Mesenchymal stem cell (in vitro differentiated cells and primary cell): Measurements from ENCODE around the gene TMEM178B.

Source experiments
- DNase-seq: peaks from one replicate; pipeline ENCODE4 v3.0.0-alpha.2; 2013
- H2AFZ ChIP-seq: one replicate; pipeline ENCODE4 v1.6.1; 2013; ENCODE audit warnings: low read depth, mild to moderate bottlenecking, control low read depth, inconsistent platforms, low read length, moderate library complexity
- H2AK5ac ChIP-seq: 2 replicates; pipeline ENCODE4 v1.6.1; 2013; ENCODE audit warnings: low read length, moderate library complexity, mild to moderate bottlenecking, inconsistent platforms; ENCODE audit not compliant: severe bottlenecking
- H2BK120ac ChIP-seq: one replicate; pipeline ENCODE4 v1.6.1; 2013; ENCODE audit warnings: low read depth, mild to moderate bottlenecking, inconsistent platforms, low read length, moderate library complexity
- H2BK12ac ChIP-seq, 2 experiments: one replicate each; pipeline ENCODE4 v1.6.1; 2013; ENCODE audit warnings: inconsistent platforms in 2 of 2, low read length in 2 of 2, mild to moderate bottlenecking in 2 of 2, moderate library complexity in 2 of 2, control low read depth in 1 of 2
- H2BK15ac ChIP-seq: one replicate; pipeline ENCODE4 v1.6.1; 2013; ENCODE audit warnings: mild to moderate bottlenecking, low read depth, inconsistent platforms; ENCODE audit not compliant: poor library complexity, severe bottlenecking
- H2BK5ac ChIP-seq: 2 replicates; pipeline ENCODE4 v1.6.1; 2013; ENCODE audit warnings: low read depth, mild to moderate bottlenecking, low read length, control low read depth, inconsistent platforms; ENCODE audit not compliant: poor library complexity, severe bottlenecking
- H3K14ac ChIP-seq, 2 experiments: one replicate each; pipeline ENCODE4 v1.6.1; 2013; ENCODE audit warnings: inconsistent platforms in 2 of 2, low read length in 2 of 2, control low read depth in 1 of 2, mild to moderate bottlenecking in 1 of 2, moderate library complexity in 1 of 2
- H3K18ac ChIP-seq, 2 experiments: one replicate each; pipeline ENCODE4 v1.6.1; 2013; ENCODE audit warnings: inconsistent platforms in 2 of 2, low read length in 2 of 2, control low read depth in 1 of 2, low read depth in 1 of 2, mild to moderate bottlenecking in 1 of 2
- H3K23ac ChIP-seq, 2 experiments: one replicate each; pipeline ENCODE4 v1.6.1; 2013; ENCODE audit warnings: inconsistent platforms in 2 of 2, low read length in 2 of 2, mild to moderate bottlenecking in 2 of 2, moderate library complexity in 2 of 2, control low read depth in 1 of 2
- H3K27ac ChIP-seq: 2 replicates; pipeline ENCODE4 v1.5.1; 2013; ENCODE audit warnings: mild to moderate bottlenecking, moderate library complexity, low read length, control low read depth, inconsistent platforms; ENCODE audit not compliant: poor library complexity, severe bottlenecking
- H3K27me3 ChIP-seq, 2 experiments: 2 replicates each; pipeline versions ENCODE4 v1.6.1 to v1.7.0; 2013; ENCODE audit warnings: low read length in 2 of 2, mild to moderate bottlenecking in 2 of 2, moderate library complexity in 2 of 2, control low read depth in 1 of 2, inconsistent platforms in 1 of 2; ENCODE audit not compliant: control insufficient read depth in 1 of 2, insufficient read depth in 1 of 2
- H3K36me3 ChIP-seq, 2 experiments: 2 replicates each; pipeline versions ENCODE4 v1.6.1 to v1.7.0; 2013; ENCODE audit warnings: low read length in 2 of 2, control low read depth in 1 of 2, inconsistent platforms in 1 of 2, low read depth in 1 of 2, mild to moderate bottlenecking in 1 of 2; ENCODE audit not compliant: insufficient read depth in 2 of 2, control insufficient read depth in 1 of 2
- H3K4ac ChIP-seq, 2 experiments: one replicate each; pipeline ENCODE4 v1.6.1; 2013; ENCODE audit warnings: inconsistent platforms in 2 of 2, low read length in 2 of 2, mild to moderate bottlenecking in 2 of 2, moderate library complexity in 2 of 2, control low read depth in 1 of 2, low read depth in 1 of 2
- H3K4me1 ChIP-seq: 2 replicates; pipeline ENCODE4 v1.6.1; 2013; ENCODE audit warnings: low read depth, low read length, control low read depth; ENCODE audit not compliant: control insufficient read depth, insufficient read depth
- H3K4me2 ChIP-seq: 2 replicates; pipeline ENCODE4 v1.6.1; 2013; ENCODE audit warnings: low read length, mild to moderate bottlenecking, inconsistent platforms; ENCODE audit not compliant: poor library complexity, severe bottlenecking
- H3K4me3 ChIP-seq, 2 experiments: 2 replicates each; pipeline versions ENCODE4 v1.5.1 to v1.7.0; 2013; ENCODE audit warnings: low read length in 2 of 2, mild to moderate bottlenecking in 2 of 2, control low read depth in 1 of 2, low read depth in 1 of 2; ENCODE audit not compliant: insufficient read depth in 1 of 2
- H3K79me1 ChIP-seq: replicated peaks from 2 replicates; pipeline ENCODE4 v1.6.1; 2013; ENCODE audit warnings: mild to moderate bottlenecking, control low read depth, low read length, inconsistent platforms; ENCODE audit not compliant: poor library complexity, severe bottlenecking
- H3K9ac ChIP-seq: 2 replicates; pipeline ENCODE4 v1.7.0; 2013; ENCODE audit warnings: mild to moderate bottlenecking, low read length, moderate library complexity
- H3K9me3 ChIP-seq: 2 replicates; pipeline ENCODE4 v1.7.0; 2013; ENCODE audit warnings: mild to moderate bottlenecking, low read length; ENCODE audit not compliant: control insufficient read depth
- H4K8ac ChIP-seq: one replicate; pipeline ENCODE4 v1.6.1; 2013; ENCODE audit warnings: inconsistent platforms, mild to moderate bottlenecking, low read length, moderate library complexity
- H4K91ac ChIP-seq: one replicate; pipeline ENCODE4 v1.6.1; 2013; ENCODE audit warnings: mild to moderate bottlenecking, low read length, inconsistent platforms
- WGBS: methylation state at CpG from one replicate; pipeline ENCODE4 v1.1.7; 2013; ENCODE audit warnings: mixed read lengths; 5-methylcytosine and 5-hydroxymethylcytosine counted together

Gene TMEM178B

DNA sequence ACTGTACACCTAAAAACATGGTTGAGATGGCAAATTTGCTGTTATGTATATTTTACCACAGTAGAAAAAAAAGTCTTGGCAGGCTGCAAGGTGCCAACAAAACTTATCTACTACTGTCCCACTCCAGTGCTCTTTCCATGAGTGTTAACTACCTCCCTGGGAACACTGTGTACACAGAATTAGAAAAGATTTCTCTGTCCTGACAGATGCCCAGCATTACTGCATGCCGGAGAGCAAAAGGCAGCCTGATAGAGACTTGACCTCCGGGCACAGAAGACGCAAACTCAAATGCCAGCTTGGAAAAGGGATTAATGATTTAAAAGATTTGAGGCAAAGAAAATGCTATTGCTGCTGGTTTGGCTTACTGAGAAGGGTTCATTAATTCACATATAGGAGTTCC is 228.8 kb downstream of the TMEM178B start:
- H3K27ac ChIP-seq = no peak overlapping the region
- H2AK5ac ChIP-seq = no peak overlapping the region
- no peak overlapping the region for H3K4me3 ChIP-seq
- H3K23ac ChIP-seq = no peak overlapping the region
- H2BK5ac ChIP-seq = no peak overlapping the region
- H3K18ac ChIP-seq = no peak overlapping the region
- no peak overlapping the region for H2BK120ac ChIP-seq
- no peak overlapping the region for H3K14ac ChIP-seq
- H4K91ac ChIP-seq = no peak overlapping the region
- no peaks in the 10 kb centered on the region for H3K36me3 ChIP-seq
- no peaks in the 10 kb centered on the region for H3K27me3 ChIP-seq
- H3K4me1 ChIP-seq = no peaks in the 10 kb centered on the region
- peaks cover 10% of the 10 kb centered on the region for H3K79me1 ChIP-seq
- no peak overlapping the region for H3K4ac ChIP-seq
- H3K9me3 ChIP-seq = no peaks in the 10 kb centered on the region
- H3K9ac ChIP-seq = no peak overlapping the region
- 90% methylated on average over 3 of the region's 3 CpGs for WGBS
- H2AFZ ChIP-seq = no peak overlapping the region
- DNase-seq = no peak
- no peak overlapping the region for H3K4me2 ChIP-seq
- no peak overlapping the region for H2BK15ac ChIP-seq
- H4K8ac ChIP-seq = no peak overlapping the region
- H2BK12ac ChIP-seq = no peak overlapping the region

DNA sequence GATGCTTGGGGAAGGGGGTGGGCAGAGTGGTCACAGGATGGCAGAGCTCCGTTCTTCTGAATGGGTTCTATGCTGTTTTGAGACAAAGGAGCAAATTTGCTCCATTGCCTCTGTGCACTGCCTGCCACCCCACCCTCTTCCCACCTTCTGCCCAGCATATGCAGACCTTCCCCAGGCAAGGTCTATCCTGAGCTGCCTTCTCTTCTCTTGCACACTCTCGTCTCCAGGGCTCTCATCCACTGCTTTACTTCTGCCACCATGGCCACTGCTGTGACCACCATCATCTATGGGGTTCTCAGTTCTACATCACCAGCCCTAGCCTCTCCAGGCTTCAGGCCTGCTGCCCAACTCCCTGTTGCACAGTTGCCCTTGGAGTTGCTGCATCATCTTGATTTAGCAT is 230.4 kb downstream of the TMEM178B start:
- no peak overlapping the region for H3K4me3 ChIP-seq
- H3K36me3 ChIP-seq = no peaks in the 10 kb centered on the region
- no peak overlapping the region for H2BK120ac ChIP-seq
- H3K14ac ChIP-seq = no peak overlapping the region
- no peak overlapping the region for H4K8ac ChIP-seq
- no peak overlapping the region for H3K9ac ChIP-seq
- WGBS = 63% methylated on average over 2 of the region's 2 CpGs
- no peak overlapping the region for H3K27ac ChIP-seq
- H3K79me1 ChIP-seq = peaks cover 10% of the 10 kb centered on the region
- no peak overlapping the region for H3K18ac ChIP-seq
- DNase-seq = no peak
- H3K27me3 ChIP-seq = no peaks in the 10 kb centered on the region
- H2BK12ac ChIP-seq = no peak overlapping the region
- no peak overlapping the region for H3K4me2 ChIP-seq
- no peak overlapping the region for H4K91ac ChIP-seq
- no peaks in the 10 kb centered on the region for H3K9me3 ChIP-seq
- no peaks in the 10 kb centered on the region for H3K4me1 ChIP-seq
- H3K23ac ChIP-seq = no peak overlapping the region
- H3K4ac ChIP-seq = no peak overlapping the region
- H2AK5ac ChIP-seq = no peak overlapping the region
- no peak overlapping the region for H2BK5ac ChIP-seq
- H2AFZ ChIP-seq = no peak overlapping the region
- H2BK15ac ChIP-seq = no peak overlapping the region

DNA sequence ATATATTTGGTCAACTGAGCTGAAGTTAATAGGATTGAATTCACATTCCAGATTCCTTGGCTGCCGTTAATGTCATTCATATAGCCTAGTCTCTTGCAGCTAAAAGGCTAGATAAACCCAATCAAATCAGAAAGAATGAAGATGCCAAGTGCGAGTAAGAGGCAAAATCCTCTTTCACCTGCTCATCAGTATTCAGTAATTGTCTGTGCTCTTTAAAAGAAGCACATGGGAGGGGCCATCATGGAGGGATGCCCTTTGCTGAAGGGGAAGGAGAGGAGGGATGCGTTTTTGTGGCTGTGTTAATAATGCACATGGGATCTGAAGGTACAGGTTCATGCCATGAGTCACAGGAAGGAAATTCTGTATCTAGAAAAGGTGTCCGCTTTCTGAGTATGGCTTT is 232.2 kb downstream of the TMEM178B start:
- Histone ChIP-seq H3K23ac (no peak overlapping the region), H3K9ac (no peak overlapping the region), H3K14ac (no peak overlapping the region), H3K27ac (no peak overlapping the region), H2BK12ac (no peak overlapping the region), H4K91ac (no peak overlapping the region), H3K27me3 (no peaks in the 10 kb centered on the region), H3K4me2 (no peak overlapping the region), H2AFZ (no peak overlapping the region), H2BK15ac (no peak overlapping the region), H3K4me3 (no peak overlapping the region), H3K9me3 (no peaks in the 10 kb centered on the region), H3K4me1 (no peaks in the 10 kb centered on the region), H2BK5ac (no peak overlapping the region), H3K36me3 (no peaks in the 10 kb centered on the region), H3K79me1 (peaks cover 7% of the 10 kb centered on the region), H4K8ac (no peak overlapping the region), H3K18ac (no peak overlapping the region), H2BK120ac (no peak overlapping the region), H3K4ac (no peak overlapping the region), H2AK5ac (no peak overlapping the region)
- DNase-seq = no peak
- 70% methylated on average over 4 of the region's 4 CpGs for WGBS

DNA sequence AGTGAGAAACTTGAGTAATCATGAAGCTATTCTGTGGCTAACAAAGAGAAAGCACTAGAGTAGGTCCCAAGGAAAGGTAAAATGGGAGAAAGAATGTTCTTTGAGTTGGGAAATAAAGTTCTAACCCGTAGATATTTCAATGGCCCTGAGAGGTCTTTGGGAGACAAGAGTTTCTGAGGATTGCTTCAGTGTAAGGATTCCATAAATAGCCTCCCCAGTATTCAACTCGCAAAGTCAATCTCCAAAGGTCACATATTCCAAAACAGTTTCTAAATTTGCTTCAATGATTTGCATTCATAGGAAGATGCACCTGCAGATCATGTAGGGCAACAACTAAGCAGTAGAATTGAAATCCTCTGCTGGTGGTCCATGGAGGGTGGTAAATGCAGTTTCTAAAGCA is 238.5 kb downstream of the TMEM178B start:
- no peak overlapping the region for H2BK15ac ChIP-seq
- no peak overlapping the region for H3K4ac ChIP-seq
- no peak for DNase-seq
- H3K27ac ChIP-seq = no peak overlapping the region
- no peak overlapping the region for H3K4me3 ChIP-seq
- H2BK12ac ChIP-seq = no peak overlapping the region
- no peak overlapping the region for H4K8ac ChIP-seq
- no peak overlapping the region for H3K18ac ChIP-seq
- H2BK5ac ChIP-seq = no peak overlapping the region
- no peak overlapping the region for H2AK5ac ChIP-seq
- H3K14ac ChIP-seq = no peak overlapping the region
- H3K9ac ChIP-seq = no peak overlapping the region
- H3K9me3 ChIP-seq = no peaks in the 10 kb centered on the region
- no peaks in the 10 kb centered on the region for H3K27me3 ChIP-seq
- peaks cover 3% of the 10 kb centered on the region for H3K79me1 ChIP-seq
- H2AFZ ChIP-seq = no peak overlapping the region
- H3K36me3 ChIP-seq = no peaks in the 10 kb centered on the region
- H3K23ac ChIP-seq = no peak overlapping the region
- H4K91ac ChIP-seq = no peak overlapping the region
- H3K4me1 ChIP-seq = no peaks in the 10 kb centered on the region
- WGBS = 65% methylated on average over 2 of the region's 2 CpGs
- H3K4me2 ChIP-seq = no peak overlapping the region
- H2BK120ac ChIP-seq = no peak overlapping the region
